HEK293 (cell line): Measurements from ENCODE around the gene SHISAL1.

ENCODE experiments used
- BCL11B ChIP-seq: fragments of 450-650 bp; formaldehyde crosslinking; IDR thresholded peaks from 2 replicates; pipeline ENCODE4 v1.5.1; 2016; ENCODE audit warnings: low read depth, missing biosample characterization, missing genetic modification characterization
- ELK4 ChIP-seq: IDR thresholded peaks from 2 replicates; pipeline ENCODE4 v1.6.1; 2011; ENCODE audit warnings: mild to moderate bottlenecking, low read depth, low read length, borderline replicate concordance
- GLIS1 ChIP-seq: fragments of 450-650 bp; formaldehyde crosslinking; IDR thresholded peaks from 2 replicates; pipeline ENCODE4 v1.5.1; 2016; ENCODE audit warnings: missing biosample characterization, missing genetic modification characterization
- HOXD13 ChIP-seq: sonication (generic); formaldehyde crosslinking; IDR thresholded peaks from 2 replicates; pipeline ENCODE4 v1.8.0; 2022; ENCODE audit warnings: missing genetic modification reagents, borderline replicate concordance
- KLF1 ChIP-seq: fragments of 450-650 bp; formaldehyde crosslinking; IDR thresholded peaks from 2 replicates; pipeline ENCODE4 v1.5.1; 2016; ENCODE audit warnings: missing biosample characterization, missing genetic modification characterization
- KLF8 ChIP-seq: fragments of 450-650 bp; formaldehyde crosslinking; IDR thresholded peaks from 2 replicates; pipeline ENCODE4 v1.5.1; 2016; ENCODE audit warnings: missing biosample characterization, missing genetic modification characterization
- KLF9 ChIP-seq: fragments of 450-650 bp; formaldehyde crosslinking; IDR thresholded peaks from 2 replicates; pipeline ENCODE4 v1.5.1; 2016; ENCODE audit warnings: missing biosample characterization, missing genetic modification characterization, low read depth
- PATZ1 ChIP-seq: fragments of 450-650 bp; formaldehyde crosslinking; IDR thresholded peaks from 2 replicates; pipeline ENCODE4 v1.5.1; 2016; ENCODE audit warnings: missing biosample characterization, missing genetic modification characterization
- RBAK ChIP-seq: fragments of 450-650 bp; formaldehyde crosslinking; IDR thresholded peaks from 2 replicates; pipeline ENCODE4 v1.5.1; 2016; ENCODE audit warnings: missing biosample characterization, missing genetic modification characterization
- REPIN1 ChIP-seq: fragments of 450-650 bp; formaldehyde crosslinking; IDR thresholded peaks from 2 replicates; pipeline ENCODE4 v1.5.1; 2017; ENCODE audit warnings: missing biosample characterization, missing genetic modification characterization, low read depth
- SALL2 ChIP-seq: fragments of 450-650 bp; formaldehyde crosslinking; IDR thresholded peaks from 2 replicates; pipeline ENCODE4 v1.5.0; 2017; ENCODE audit warnings: missing biosample characterization, mild to moderate bottlenecking, missing genetic modification characterization, borderline replicate concordance
- SETDB1 ChIP-seq: IDR thresholded peaks from one replicate; pipeline ENCODE4 v1.6.1; 2017; ENCODE audit warnings: mild to moderate bottlenecking, low read length, moderate library complexity, mixed read lengths; ENCODE audit not compliant: insufficient read length
- ZBTB20 ChIP-seq: fragments of 450-650 bp; formaldehyde crosslinking; IDR thresholded peaks from 2 replicates; pipeline ENCODE4 v1.5.1; 2016; ENCODE audit warnings: missing biosample characterization, missing genetic modification characterization
- ZBTB21 ChIP-seq: fragments of 450-650 bp; formaldehyde crosslinking; IDR thresholded peaks from 2 replicates; pipeline ENCODE4 v1.5.1; 2017; ENCODE audit warnings: missing biosample characterization, missing genetic modification characterization
- ZFP41 ChIP-seq: fragments of 450-650 bp; formaldehyde crosslinking; IDR thresholded peaks from 2 replicates; pipeline ENCODE4 v1.5.1; 2016; ENCODE audit warnings: missing biosample characterization, missing genetic modification characterization, borderline replicate concordance
- ZFP69B ChIP-seq: fragments of 450-650 bp; formaldehyde crosslinking; IDR thresholded peaks from 2 replicates; pipeline ENCODE4 v1.5.1; 2016; ENCODE audit warnings: missing biosample characterization, missing genetic modification characterization
- ZNF112 ChIP-seq: fragments of 450-650 bp; formaldehyde crosslinking; IDR thresholded peaks from 2 replicates; pipeline ENCODE4 v1.5.0; 2017; ENCODE audit warnings: missing biosample characterization, missing genetic modification characterization
- ZNF133 ChIP-seq: fragments of 450-650 bp; formaldehyde crosslinking; IDR thresholded peaks from 2 replicates; pipeline ENCODE4 v1.5.1; 2016; ENCODE audit warnings: missing biosample characterization, missing genetic modification characterization
- ZNF146 ChIP-seq: fragments of 450-650 bp; formaldehyde crosslinking; IDR thresholded peaks from 2 replicates; pipeline ENCODE4 v1.5.1; 2016; ENCODE audit warnings: missing biosample characterization, missing genetic modification characterization
- ZNF19 ChIP-seq: fragments of 450-650 bp; formaldehyde crosslinking; IDR thresholded peaks from 2 replicates; pipeline ENCODE4; 2016; ENCODE audit warnings: missing biosample characterization, missing genetic modification characterization, low read depth
- ZNF2 ChIP-seq: fragments of 450-650 bp; formaldehyde crosslinking; IDR thresholded peaks from 2 replicates; pipeline ENCODE4 v1.5.1; 2016; ENCODE audit warnings: missing biosample characterization, missing genetic modification characterization
- ZNF335 ChIP-seq: fragments of 450-650 bp; formaldehyde crosslinking; conservative IDR thresholded peaks from 2 replicates; pipeline ENCODE4 v1.5.1; 2016; ENCODE audit warnings: missing biosample characterization, missing genetic modification characterization
- ZNF48 ChIP-seq: fragments of 450-650 bp; formaldehyde crosslinking; IDR thresholded peaks from 2 replicates; pipeline ENCODE4 v1.5.1; 2016; ENCODE audit warnings: missing biosample characterization, missing genetic modification characterization
- ZNF518A ChIP-seq: fragments of 450-650 bp; formaldehyde crosslinking; conservative IDR thresholded peaks from 2 replicates; pipeline ENCODE4 v1.5.1; 2016; ENCODE audit warnings: low read depth, missing biosample characterization, missing genetic modification characterization
- ZNF548 ChIP-seq: fragments of 450-650 bp; formaldehyde crosslinking; IDR thresholded peaks from 2 replicates; pipeline ENCODE4 v1.5.1; 2016; ENCODE audit warnings: missing biosample characterization, missing genetic modification characterization
- ZNF560 ChIP-seq: fragments of 450-650 bp; formaldehyde crosslinking; IDR thresholded peaks from 2 replicates; pipeline ENCODE4 v1.5.1; 2017; ENCODE audit warnings: missing biosample characterization, missing genetic modification characterization, borderline replicate concordance
- ZNF561 ChIP-seq: fragments of 450-650 bp; IDR thresholded peaks from 2 replicates; pipeline ENCODE4 v1.5.1; 2018; ENCODE audit warnings: missing biosample characterization, missing genetic modification characterization, borderline replicate concordance
- ZNF621 ChIP-seq: fragments of 450-650 bp; formaldehyde crosslinking; IDR thresholded peaks from 2 replicates; pipeline ENCODE4 v1.5.1; 2017; ENCODE audit warnings: missing biosample characterization, missing genetic modification characterization
- ZNF623 ChIP-seq: fragments of 450-650 bp; formaldehyde crosslinking; IDR thresholded peaks from 2 replicates; pipeline ENCODE4 v1.5.1; 2016; ENCODE audit warnings: missing biosample characterization, missing genetic modification characterization
- ZNF624 ChIP-seq: fragments of 450-650 bp; formaldehyde crosslinking; IDR thresholded peaks from 2 replicates; pipeline ENCODE4 v1.5.1; 2017; ENCODE audit warnings: missing biosample characterization, missing genetic modification characterization
- ZNF629 ChIP-seq: fragments of 450-650 bp; formaldehyde crosslinking; IDR thresholded peaks from 2 replicates; pipeline ENCODE4 v1.5.1; 2017; ENCODE audit warnings: missing biosample characterization, missing genetic modification characterization
- ZNF645 ChIP-seq: fragments of 450-650 bp; formaldehyde crosslinking; IDR thresholded peaks from 2 replicates; pipeline ENCODE4; 2016; ENCODE audit warnings: missing biosample characterization, missing genetic modification characterization
- ZNF654 ChIP-seq: fragments of 450-650 bp; formaldehyde crosslinking; IDR thresholded peaks from 2 replicates; pipeline ENCODE4 v1.5.1; 2016; ENCODE audit warnings: low read depth, missing biosample characterization, missing genetic modification characterization
- ZNF785 ChIP-seq: fragments of 450-650 bp; formaldehyde crosslinking; IDR thresholded peaks from 2 replicates; pipeline ENCODE4 v1.5.1; 2016; ENCODE audit warnings: missing biosample characterization, missing genetic modification characterization

Gene SHISAL1

GRCh38 chr22:44213489-44214043 is 99.2 kb downstream of the SHISAL1 start (continued):
- TF ChIP-seq ZNF645 (tag by site-specific recombination) (no peak), ZNF2 (no peak), ZNF624 (no peak), KLF1 (no peak), KLF9 (no peak), KLF8 (no peak), ZNF518A (tag by site-specific recombination) (no peak), HOXD13 (CRISPR knock-in tag) (no peak), ZNF146 (tag by site-specific recombination) (no peak), BCL11B (tag by site-specific recombination) (no peak), ZNF621 (tag by site-specific recombination) (peak; percentile 86), SALL2 (peak; percentile 94), GLIS1 (tag by site-specific recombination) (no peak), REPIN1 (tag by site-specific recombination) (no peak), SETDB1 (no peak), ZNF629 (peak; percentile 72; the same call in 1 of the 2 replicates), ZNF561 (tag by site-specific recombination) (no peak), ZNF19 (tag by site-specific recombination) (no peak), PATZ1 (tag by site-specific recombination) (no peak), ZFP69B (tag by site-specific recombination) (no peak), ZNF48 (tag by site-specific recombination) (no peak), ZNF623 (no peak), ZNF335 (tag by site-specific recombination) (no peak), ZNF133 (tag by site-specific recombination) (no peak), ZNF654 (tag by site-specific recombination) (no peak), ZNF548 (no peak), ZFP41 (tag by site-specific recombination) (no peak), ZBTB21 (tag by site-specific recombination) (peak; percentile 83; the same call in 1 of the 2 replicates), ZNF785 (tag by site-specific recombination) (no peak), ZNF560 (tag by site-specific recombination) (no peak), ELK4 (no peak), ZBTB20 (peak; percentile 26; the same call in 1 of the 2 replicates), ZNF112 (no peak), RBAK (tag by site-specific recombination) (0 out of 2 replicates have a peak, but pooled peaks have one; percentile 12)
